ENCODE results near the gene MRPL28. TPM values are rescaled to one million over a fixed set of nuclear protein-coding genes. Genes with fewer than 3 reads are reported as not detected.

Gene MRPL28
- total RNA-seq, 4 donors from 2014 or later: 40.9 to 66.7 (median 52.7) TPM

- Histone ChIP-seq H3K36me3 (peaks cover 18% of the 10 kb centered on the region), H3K27me3 (no peaks in the 10 kb centered on the region), H3K4me1 (peaks cover 9% of the 10 kb centered on the region), H3K27ac (no peak overlapping the region), H3K4me3 (no peak overlapping the region), H3K9me3 (no peaks in the 10 kb centered on the region)
- WGBS: 69% methylated on average over 9 of the region's 9 CpGs
- no peak for DNase-seq (ENCODE audit: low spot score in 2 of 2)
- TF ChIP-seq POLR2A (IDR thresholded peaks at IDR 0.05): no peak
- TF ChIP-seq EP300 (IDR thresholded peaks at IDR 0.05): no peak
- TF ChIP-seq CTCF (IDR thresholded peaks at IDR 0.05): no peak
- no peak for TF ChIP-seq POLR2AphosphoS5 (IDR thresholded peaks at IDR 0.05)
Observed at GRCh38 chr16:321532-321931, 48.8 kb downstream of the MRPL28 start.

- Histone ChIP-seq H3K27ac (no peak overlapping the region), H3K4me1 (peaks cover 5% of the 10 kb centered on the region), H3K9me3 (no peaks in the 10 kb centered on the region), H3K36me3 (peaks cover 18% of the 10 kb centered on the region), H3K4me3 (no peak overlapping the region), H3K27me3 (no peaks in the 10 kb centered on the region)
- WGBS: 90% methylated on average over 5 of the region's 5 CpGs
- TF ChIP-seq EP300 (IDR thresholded peaks at IDR 0.05) (no peak), POLR2A (IDR thresholded peaks at IDR 0.05) (no peak), CTCF (IDR thresholded peaks at IDR 0.05) (no peak), POLR2AphosphoS5 (IDR thresholded peaks at IDR 0.05) (no peak)
- no peak for DNase-seq (ENCODE audit: low spot score in 2 of 2)
Observed at GRCh38 chr16:320206-320605, 50.1 kb downstream of the MRPL28 start.

DNA sequence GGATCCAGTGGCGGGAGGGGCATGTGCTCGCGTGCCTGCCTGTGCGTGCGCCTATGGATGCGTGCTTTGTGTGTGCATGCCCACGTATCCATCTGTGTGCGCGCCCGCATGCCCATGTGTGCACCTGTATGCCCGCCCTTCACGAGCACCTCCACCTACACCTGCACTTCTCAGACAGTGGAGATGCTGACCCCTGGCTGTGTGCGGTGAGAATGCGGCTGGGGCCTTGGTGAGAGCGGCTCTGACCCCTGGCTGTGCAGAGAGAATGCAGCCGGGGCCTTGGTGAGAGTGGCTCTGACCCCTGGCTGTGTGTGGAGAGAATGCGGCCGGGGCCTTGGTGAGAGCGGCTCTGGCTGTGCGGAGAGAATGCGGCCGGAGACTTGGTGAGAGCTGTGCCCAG, 51.7 kb downstream of the MRPL28 start:
- Histone ChIP-seq H3K9me3 (no peaks in the 10 kb centered on the region), H3K4me1 (no peaks in the 10 kb centered on the region), H3K27me3 (no peaks in the 10 kb centered on the region), H3K4me3 (no peak overlapping the region), H3K36me3 (peaks cover 31% of the 10 kb centered on the region), H3K27ac (no peak overlapping the region)
- no peak for DNase-seq (ENCODE audit: low spot score in 2 of 2)
- TF ChIP-seq POLR2A (IDR thresholded peaks at IDR 0.05): no peak
- no peak for TF ChIP-seq POLR2AphosphoS5 (IDR thresholded peaks at IDR 0.05)
- TF ChIP-seq CTCF (IDR thresholded peaks at IDR 0.05): no peak
- TF ChIP-seq EP300 (IDR thresholded peaks at IDR 0.05): no peak
- whole genome bisulfite sequencing: 93% methylated on average over 22 of the region's 22 CpGs

DNA sequence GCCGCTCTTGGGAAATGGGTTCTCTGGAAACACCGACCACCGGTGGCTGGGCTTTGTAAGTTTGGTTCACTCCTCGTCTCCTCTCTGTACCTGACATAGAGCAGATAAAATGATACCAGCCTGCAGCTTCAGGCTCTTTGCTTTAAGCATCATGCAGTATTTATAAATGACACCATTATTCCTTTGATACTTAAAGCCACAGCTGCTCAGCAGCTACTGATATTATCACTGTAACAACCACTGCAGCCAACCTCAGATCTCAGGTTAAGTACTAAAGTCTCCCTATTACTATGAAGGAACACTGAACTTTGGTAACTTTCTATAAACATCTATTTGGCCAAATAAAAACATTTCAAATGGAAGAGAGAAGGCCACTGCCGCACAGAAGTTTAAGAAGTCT, 52.8 kb downstream of the MRPL28 start:
- H3K9me3 ChIP-seq: no peaks in the 10 kb centered on the region
- peaks cover 41% of the 10 kb centered on the region for H3K36me3 ChIP-seq
- no peak overlapping the region for H3K4me3 ChIP-seq
- H3K27ac ChIP-seq: no peak overlapping the region
- TF ChIP-seq POLR2AphosphoS5 (IDR thresholded peaks at IDR 0.05) (no peak), POLR2A (IDR thresholded peaks at IDR 0.05) (no peak), EP300 (IDR thresholded peaks at IDR 0.05) (no peak), CTCF (IDR thresholded peaks at IDR 0.05) (no peak)
- 89% methylated on average over 3 of the region's 5 CpGs for WGBS
- H3K4me1 ChIP-seq: no peaks in the 10 kb centered on the region
- no peak for DNase-seq (ENCODE audit: low spot score in 2 of 2)
- H3K27me3 ChIP-seq: no peaks in the 10 kb centered on the region

Other genes starting within 250 kb of the MRPL28 start
- gene NPRL3, start 231.9 kb downstream of the MRPL28 start, total RNA-seq: 10 to 100 TPM; 21.1 to 48.3 (median 35.6) TPM
- not detected for gene HBZ, start 217.9 kb downstream of the MRPL28 start, total RNA-seq
- gene HBM, start 204.6 kb downstream of the MRPL28 start, total RNA-seq: not detected
- 100 to 1,000 TPM in 2 of 4 donors, 10 to 100 TPM in 2; 13.0 to 282 (median 96.5) TPM for gene HBA2, start 197.7 kb downstream of the MRPL28 start, total RNA-seq
- 100 to 1,000 TPM in 2 of 4 donors, 10 to 100 TPM in 2; 10.5 to 265 (median 77.7) TPM for gene HBA1, start 193.9 kb downstream of the MRPL28 start, total RNA-seq
- not detected for gene HBQ1, start 190.1 kb downstream of the MRPL28 start, total RNA-seq
- 100 to 1,000 TPM in 1 of 4 donors, 10 to 100 TPM in 3; 47.6 to 206 (median 59.5) TPM for gene LUC7L, start 141.1 kb downstream of the MRPL28 start, total RNA-seq
- gene FAM234A, start 135.7 kb downstream of the MRPL28 start, total RNA-seq: 100 to 1,000 TPM; 108 to 124 (median 121) TPM
- 1 to 10 TPM in 1 of 4 donors, under 1 TPM in 3; 0.30 to 1.5 (median 0.59) TPM for gene RGS11, start 94.6 kb downstream of the MRPL28 start, total RNA-seq
- not detected for gene ARHGDIG, start 89.9 kb downstream of the MRPL28 start, total RNA-seq
- gene PDIA2, start 87.4 kb downstream of the MRPL28 start, total RNA-seq: not detected
- gene AXIN1, start 17.8 kb downstream of the MRPL28 start, total RNA-seq: 10 to 100 TPM; 34.3 to 38.4 (median 37.2) TPM
- 10 to 100 TPM; 12.6 to 19.3 (median 15.5) TPM for gene PGAP6, start 11.4 kb upstream of the MRPL28 start, total RNA-seq
- 10 to 100 TPM; 25.3 to 29.9 (median 27.7) TPM for gene NME4, start 26.7 kb upstream of the MRPL28 start, total RNA-seq
- gene DECR2, start 31.3 kb upstream of the MRPL28 start, total RNA-seq: 10 to 100 TPM in 3 of 4 donors, 1 to 10 TPM in 1; 9.1 to 23.4 (median 12.3) TPM
- 10 to 100 TPM; 20.7 to 62.5 (median 29.1) TPM for gene RAB11FIP3, start 55.1 kb upstream of the MRPL28 start, total RNA-seq
- 10 to 100 TPM; 59.9 to 86.4 (median 75.2) TPM for gene CAPN15, start 157.2 kb upstream of the MRPL28 start, total RNA-seq
- not detected for gene PRR35, start 189.9 kb upstream of the MRPL28 start, total RNA-seq
- gene NHLRC4, start 196.5 kb upstream of the MRPL28 start, total RNA-seq: under 1 TPM; 0.29 to 0.79 (median 0.35) TPM
- 10 to 100 TPM; 36.9 to 54.6 (median 44.1) TPM for gene PIGQ, start 199.4 kb upstream of the MRPL28 start, total RNA-seq
- 100 to 1,000 TPM in 3 of 4 donors, 10 to 100 TPM in 1; 77.8 to 116 (median 110) TPM for gene RAB40C, start 219.5 kb upstream of the MRPL28 start, total RNA-seq